Measurements from ENCODE around the gene RNF34. TPM values are rescaled to one million over a fixed set of nuclear protein-coding genes. Genes with fewer than 3 reads are reported as not detected.
A peak's percentile ranks its signal among the peaks of the same experiment; 100 is the strongest.

RNF34 gene
- total RNA-seq, 2 experiments from 2014 or later = 60.6 to 63.1 TPM

- TF ChIP-seq CTCF (IDR thresholded peaks at IDR 0.05) = no peak
- no peaks in the 10 kb centered on the region for H3K9me3 Mint-ChIP-seq
- no peak overlapping the region for H3K4me3 ChIP-seq (ENCODE audit: low read length)
- H3K27ac ChIP-seq (ENCODE audit: low read depth in 1 of 2, low read length in 2 of 2) = no peak overlapping the region
- ATAC-seq (ENCODE audit: poor library complexity) (no peak), DNase-seq (no peak)
- intact Hi-C loops (cut with DNase I, micrococcal nuclease) = no loop called here
- peaks cover 77% of the 10 kb centered on the region for H3K36me3 ChIP-seq (ENCODE audit: insufficient read depth, low read length)
- peaks cover 4% of the 10 kb centered on the region for H3K4me1 Mint-ChIP-seq (ENCODE audit: low read depth)
- no peak overlapping the region for H3K27ac Mint-ChIP-seq
- H3K36me3 Mint-ChIP-seq (ENCODE audit: low read depth) = peaks cover 81% of the 10 kb centered on the region
- ChIA-PET CTCF (no interaction called here), POLR2A (interaction anchor here (1.3 kb wide), 1 partner anchor 23 kb away, joined by 3 read pairs; no protein-coding TSS in a partner anchor)
- no peaks in the 10 kb centered on the region for H3K27me3 ChIP-seq (ENCODE audit: control insufficient read depth in 1 of 2, insufficient read depth in 2 of 2, low read length in 2 of 2)
- H3K27me3 Mint-ChIP-seq = no peaks in the 10 kb centered on the region
- no peaks in the 10 kb centered on the region for H3K4me1 ChIP-seq (ENCODE audit: insufficient read depth, low read length)
- no peak overlapping the region for H3K4me3 Mint-ChIP-seq
- no peaks in the 10 kb centered on the region for H3K9me3 ChIP-seq (ENCODE audit: control insufficient read depth in 1 of 2, insufficient read depth in 1 of 2, low read length in 2 of 2)
Measured at GRCh38 chr12:121438905-121439304, 39.0 kb downstream of the RNF34 start.

- Mint-ChIP-seq H3K9me3 (no peaks in the 10 kb centered on the region), H3K27ac (no peak overlapping the region), H3K4me3 (no peak overlapping the region), H3K4me1 (ENCODE audit: low read depth) (peaks cover 4% of the 10 kb centered on the region), H3K36me3 (ENCODE audit: low read depth) (peaks cover 77% of the 10 kb centered on the region), H3K27me3 (no peaks in the 10 kb centered on the region)
- POLR2A ChIA-PET = interaction anchor here (1.3 kb wide), 1 partner anchor 22 kb away, joined by 3 read pairs; no protein-coding TSS in a partner anchor
- no peak for TF ChIP-seq CTCF (IDR thresholded peaks at IDR 0.05)
- intact Hi-C loops (cut with DNase I, micrococcal nuclease) = loop anchor here in 1 of 2 experiments (5.0 kb wide), 1 partner anchor 87 kb away; the partner anchor contains the start of gene ANAPC5
- Histone ChIP-seq H3K27ac (ENCODE audit: low read depth in 1 of 2, low read length in 2 of 2) (no peak overlapping the region), H3K36me3 (ENCODE audit: insufficient read depth, low read length) (peaks cover 82% of the 10 kb centered on the region), H3K27me3 (ENCODE audit: control insufficient read depth in 1 of 2, insufficient read depth in 2 of 2, low read length in 2 of 2) (no peaks in the 10 kb centered on the region), H3K4me3 (ENCODE audit: low read length) (no peak overlapping the region), H3K9me3 (ENCODE audit: control insufficient read depth in 1 of 2, insufficient read depth in 1 of 2, low read length in 2 of 2) (no peaks in the 10 kb centered on the region), H3K4me1 (ENCODE audit: insufficient read depth, low read length) (no peaks in the 10 kb centered on the region)
- DNase-seq (no peak), ATAC-seq (ENCODE audit: poor library complexity) (no peak)
- CTCF ChIA-PET = no interaction called here
Measured at GRCh38 chr12:121439715-121440114, 39.8 kb downstream of the RNF34 start.

DNA sequence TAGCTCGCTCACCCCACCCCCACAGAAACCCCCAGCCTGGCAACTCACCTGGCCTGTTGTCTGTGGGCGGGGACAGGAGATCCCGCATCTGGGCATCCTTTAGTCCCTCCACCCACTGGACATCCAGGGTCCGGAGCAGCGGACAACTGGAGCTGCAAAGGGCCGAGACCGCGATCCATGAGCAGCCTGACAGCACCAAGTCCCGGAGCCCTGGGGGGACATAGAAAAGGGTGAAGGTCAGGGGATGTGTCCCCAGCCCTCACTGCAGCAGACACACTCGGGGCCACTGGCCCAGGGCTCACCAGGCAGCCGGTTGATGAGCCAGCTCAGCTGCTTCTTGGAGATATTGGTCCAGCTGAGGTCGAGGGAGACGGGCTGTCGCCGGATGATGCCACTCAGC is 40.9 kb downstream of the RNF34 start:
- ChIA-PET CTCF (no interaction called here), POLR2A (no interaction called here)
- ATAC-seq (ENCODE audit: poor library complexity) = no peak

More for the DNA sequence above, 40.9 kb downstream of the RNF34 start:
- Mint-ChIP-seq H3K36me3 (ENCODE audit: low read depth) (peaks cover 76% of the 10 kb centered on the region), H3K9me3 (no peaks in the 10 kb centered on the region), H3K4me3 (no peak overlapping the region), H3K4me1 (ENCODE audit: low read depth) (peaks cover 4% of the 10 kb centered on the region), H3K27me3 (no peaks in the 10 kb centered on the region), H3K27ac (no peak overlapping the region)
- Histone ChIP-seq H3K36me3 (ENCODE audit: insufficient read depth, low read length) (peaks cover 79% of the 10 kb centered on the region), H3K27me3 (ENCODE audit: control insufficient read depth in 1 of 2, insufficient read depth in 2 of 2, low read length in 2 of 2) (no peaks in the 10 kb centered on the region), H3K4me1 (ENCODE audit: insufficient read depth, low read length) (no peaks in the 10 kb centered on the region), H3K9me3 (ENCODE audit: control insufficient read depth in 1 of 2, insufficient read depth in 1 of 2, low read length in 2 of 2) (no peaks in the 10 kb centered on the region), H3K27ac (ENCODE audit: low read depth in 1 of 2, low read length in 2 of 2) (no peak overlapping the region), H3K4me3 (ENCODE audit: low read length) (no peak overlapping the region)
- peak in 1 of 14 experiments; percentile 21 for DNase-seq
- intact Hi-C loops (cut with DNase I, micrococcal nuclease) = loop anchor here in 1 of 2 experiments (5.0 kb wide), 1 partner anchor 88 kb away; the partner anchor contains the start of gene ANAPC5
- TF ChIP-seq CTCF (IDR thresholded peaks at IDR 0.05) = no peak

All from CD4-positive, alpha-beta T cell (primary cell).